ENCODE results near the gene DNAJC6.

DNA sequence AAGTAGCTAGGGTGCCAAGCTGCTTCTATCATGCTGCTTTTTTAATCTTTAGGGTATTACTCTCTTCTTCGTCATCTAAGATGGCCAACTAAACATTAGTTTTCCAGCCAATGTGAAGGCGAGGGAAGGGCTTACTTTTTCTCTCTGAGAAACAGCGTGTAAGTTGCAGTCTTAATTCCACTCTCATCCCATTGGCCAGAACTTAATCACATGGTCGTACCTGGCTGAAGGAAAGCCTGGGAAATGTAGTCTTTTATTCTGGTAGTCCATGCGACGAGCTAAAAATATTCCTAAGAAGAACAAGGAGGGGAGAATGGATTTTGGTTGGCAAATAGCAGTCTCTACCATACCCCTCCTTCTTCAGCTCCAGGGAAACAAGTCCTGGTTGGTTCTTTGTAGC lies 21.5 kb downstream of the DNAJC6 start:
- no peak for TF ChIP-seq EZH2 (IDR thresholded peaks at IDR 0.05; ENCODE audit: insufficient read depth, poor library complexity, severe bottlenecking)
- TF ChIP-seq EZH2phosphoT487 (IDR thresholded peaks at IDR 0.05; ENCODE audit: insufficient read depth, low read depth): no peak
